SU-DHL-6 (cell line): ENCODE data around the gene XYLT1.

Experiments
- CTCF ChIP-seq: fragments of 200-600 bp; sonication (generic); IDR thresholded peaks from one replicate; pipeline ENCODE4 v1.5.1; 2017; ENCODE audit warnings: antibody characterized with exemption, mild to moderate bottlenecking, low read length, moderate library complexity; ENCODE audit not compliant: insufficient read depth, poor library complexity, severe bottlenecking
- EZH2phosphoT487 ChIP-seq: fragments of 200-600 bp; sonication (generic), shearing (Covaris generic); conservative IDR thresholded peaks from 2 replicates; pipeline ENCODE4 v1.6.1; 2018; ENCODE audit warnings: mild to moderate bottlenecking, antibody characterized with exemption, low read length, moderate library complexity, mixed read lengths

GRCh38 chr16:17259751-17260270, 210.9 kb downstream of the XYLT1 start:
- TF ChIP-seq CTCF (no peak), EZH2phosphoT487 (no peak)
